ENCODE results near the gene NXF2. TPM values are rescaled to one million over a fixed set of nuclear protein-coding genes. Genes with fewer than 3 reads are reported as not detected.

NXF2 gene
- total and polyA plus RNA-seq, 11 donors, result not detected

DNA sequence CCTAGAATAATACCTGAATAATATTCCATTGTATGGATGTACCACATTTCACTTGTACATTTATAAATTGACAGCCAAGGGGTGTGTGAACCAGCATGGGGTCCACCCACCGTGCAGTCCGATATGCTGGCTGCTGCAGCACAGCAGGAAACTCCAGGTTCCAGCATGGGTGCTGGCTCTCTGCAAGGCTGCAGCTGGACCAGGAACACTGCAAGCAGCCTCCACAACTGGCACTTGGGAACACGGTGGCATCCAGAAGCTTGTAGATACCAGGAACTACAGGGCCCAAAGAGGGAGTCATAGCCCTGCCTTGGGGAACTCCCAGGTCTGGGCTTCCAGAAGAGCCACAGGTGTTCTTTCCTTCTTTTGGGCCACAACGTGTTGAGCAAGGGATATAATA is 91.2 kb downstream of the NXF2 start:
- TF ChIP-seq POLR2A (IDR thresholded peaks at IDR 0.05), result no peak
- TF ChIP-seq, protein P1, sequence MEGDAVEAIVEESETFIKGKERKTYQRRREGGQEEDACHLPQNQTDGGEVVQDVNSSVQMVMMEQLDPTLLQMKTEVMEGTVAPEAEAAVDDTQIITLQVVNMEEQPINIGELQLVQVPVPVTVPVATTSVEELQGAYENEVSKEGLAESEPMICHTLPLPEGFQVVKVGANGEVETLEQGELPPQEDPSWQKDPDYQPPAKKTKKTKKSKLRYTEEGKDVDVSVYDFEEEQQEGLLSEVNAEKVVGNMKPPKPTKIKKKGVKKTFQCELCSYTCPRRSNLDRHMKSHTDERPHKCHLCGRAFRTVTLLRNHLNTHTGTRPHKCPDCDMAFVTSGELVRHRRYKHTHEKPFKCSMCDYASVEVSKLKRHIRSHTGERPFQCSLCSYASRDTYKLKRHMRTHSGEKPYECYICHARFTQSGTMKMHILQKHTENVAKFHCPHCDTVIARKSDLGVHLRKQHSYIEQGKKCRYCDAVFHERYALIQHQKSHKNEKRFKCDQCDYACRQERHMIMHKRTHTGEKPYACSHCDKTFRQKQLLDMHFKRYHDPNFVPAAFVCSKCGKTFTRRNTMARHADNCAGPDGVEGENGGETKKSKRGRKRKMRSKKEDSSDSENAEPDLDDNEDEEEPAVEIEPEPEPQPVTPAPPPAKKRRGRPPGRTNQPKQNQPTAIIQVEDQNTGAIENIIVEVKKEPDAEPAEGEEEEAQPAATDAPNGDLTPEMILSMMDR (IDR thresholded peaks at IDR 0.05), result no peak
- 54 to 84% (median 69%) methylated on average over 4 of the region's 4 CpGs for WGBS, 4 donors

DNA sequence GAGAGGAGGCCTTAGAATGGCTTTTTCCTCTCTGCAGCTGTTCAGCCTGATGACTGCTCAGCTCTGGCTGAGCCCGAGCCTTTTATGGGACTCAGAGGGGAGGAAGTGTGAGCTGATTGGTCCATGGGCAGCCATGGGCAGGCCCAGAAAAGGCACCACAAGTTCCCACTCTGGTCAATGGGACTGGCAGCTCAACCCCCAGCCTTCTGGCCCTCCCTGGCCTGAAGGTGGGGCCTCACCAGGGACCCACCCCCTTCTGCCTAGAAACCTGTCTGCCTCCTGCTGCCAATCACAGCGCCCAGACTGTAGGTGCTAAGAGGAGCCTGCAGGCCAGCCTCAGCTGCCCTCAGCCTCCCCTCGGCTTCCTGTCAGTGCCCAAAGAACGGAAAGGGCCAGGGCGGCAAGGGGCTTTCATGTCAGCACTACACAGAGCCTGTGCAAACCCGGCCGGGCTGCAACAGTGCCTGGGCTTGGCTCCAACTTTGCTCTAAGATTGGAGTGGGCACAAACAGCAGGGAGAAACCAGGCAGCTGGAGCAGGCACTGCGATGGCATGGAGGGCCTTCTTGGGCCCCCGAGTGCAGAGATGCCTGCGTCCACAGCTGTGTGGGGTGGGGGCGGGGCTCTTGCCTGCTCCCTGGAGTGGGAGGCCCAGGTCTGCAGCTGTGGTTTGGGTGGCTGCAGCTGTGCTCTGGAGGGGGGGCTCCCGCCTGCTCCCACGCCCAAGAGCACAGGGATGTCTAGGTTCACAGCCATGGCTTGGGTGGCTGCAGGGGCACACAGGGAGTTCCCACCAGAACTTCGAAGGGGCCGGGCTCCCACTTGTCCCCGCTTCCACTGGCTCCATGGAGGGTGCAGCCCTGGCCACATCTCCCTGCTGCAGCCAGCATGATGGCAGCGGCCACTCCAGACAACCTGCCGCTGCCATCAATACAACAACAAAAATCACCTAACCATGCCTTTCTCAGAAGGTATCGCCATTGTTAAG is 92.6 kb downstream of the NXF2 start:
- intact Hi-C loops (cut with DNase I), result no loop called here
- ATAC-seq (no peak), DNase-seq (peak in 2 of 5 donors; percentile 20 to 21)
- 64 to 79% (median 72%) methylated on average over 12 to 19 of the region's 19 CpGs for WGBS, 4 donors
- H3K4me3 ChIP-seq, result no peak overlapping the region
- H3K9me3 ChIP-seq, result no peaks in the 10 kb centered on the region
- H3K27ac ChIP-seq, result no peak overlapping the region
- no peak for TF ChIP-seq POLR2A (IDR thresholded peaks at IDR 0.05)
- TF ChIP-seq, protein P1 (IDR thresholded peaks at IDR 0.05), result no peak
- no peaks in the 10 kb centered on the region for H3K4me1 ChIP-seq
- no peaks in the 10 kb centered on the region for H3K36me3 ChIP-seq
- peaks cover 0 to 11% (median 0%) of the 10 kb centered on the region in 9 donors for H3K27me3 ChIP-seq

More for the DNA sequence above, 91.2 kb downstream of the NXF2 start:
- no peaks in the 10 kb centered on the region for H3K9me3 ChIP-seq
- intact Hi-C loops (cut with DNase I), result no loop called here
- no peak for DNase-seq
- H3K27ac ChIP-seq, result no peak overlapping the region
- no peak overlapping the region for H3K4me3 ChIP-seq
- ATAC-seq, result no peak
- no peaks in the 10 kb centered on the region for H3K4me1 ChIP-seq
- no peaks in the 10 kb centered on the region for H3K36me3 ChIP-seq
- H3K27me3 ChIP-seq, result peaks cover 0 to 11% (median 0%) of the 10 kb centered on the region in 9 donors

DNA sequence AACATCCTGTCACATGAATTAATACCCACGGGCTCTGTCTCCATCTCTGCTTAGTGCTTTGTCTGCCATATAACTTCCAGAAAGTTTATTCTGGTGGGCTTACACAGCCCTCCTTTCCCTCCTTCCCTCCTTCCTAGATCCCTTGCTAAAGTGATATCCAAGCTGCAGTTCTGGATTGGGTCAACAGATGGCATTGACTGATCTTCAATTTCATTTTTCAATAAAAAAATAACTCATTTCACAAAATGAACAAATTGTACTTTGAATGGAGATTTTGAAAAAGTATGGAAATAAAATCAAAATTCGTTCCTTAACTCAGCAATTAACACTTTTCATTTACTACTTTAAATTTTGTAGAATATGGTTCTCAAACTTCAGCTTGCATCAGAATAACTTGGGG is 94.9 kb downstream of the NXF2 start:
- WGBS, 4 donors, result 18 to 38% (median 22%) methylated on average over 2 of the region's 2 CpGs
- no peaks in the 10 kb centered on the region for H3K9me3 ChIP-seq
- H3K27me3 ChIP-seq, result peaks cover 0 to 16% (median 0%) of the 10 kb centered on the region in 9 donors
- ATAC-seq (no peak), DNase-seq (no peak)
- H3K4me1 ChIP-seq, result no peaks in the 10 kb centered on the region
- TF ChIP-seq, protein P1 (IDR thresholded peaks at IDR 0.05), result peak in 2 of 12 donors; percentile 12 to 20
- no peak for TF ChIP-seq POLR2A (IDR thresholded peaks at IDR 0.05)
- H3K27ac ChIP-seq, result no peak overlapping the region
- intact Hi-C loops (cut with DNase I), result no loop called here
- H3K4me3 ChIP-seq, result no peak overlapping the region
- H3K36me3 ChIP-seq, result no peaks in the 10 kb centered on the region

DNA sequence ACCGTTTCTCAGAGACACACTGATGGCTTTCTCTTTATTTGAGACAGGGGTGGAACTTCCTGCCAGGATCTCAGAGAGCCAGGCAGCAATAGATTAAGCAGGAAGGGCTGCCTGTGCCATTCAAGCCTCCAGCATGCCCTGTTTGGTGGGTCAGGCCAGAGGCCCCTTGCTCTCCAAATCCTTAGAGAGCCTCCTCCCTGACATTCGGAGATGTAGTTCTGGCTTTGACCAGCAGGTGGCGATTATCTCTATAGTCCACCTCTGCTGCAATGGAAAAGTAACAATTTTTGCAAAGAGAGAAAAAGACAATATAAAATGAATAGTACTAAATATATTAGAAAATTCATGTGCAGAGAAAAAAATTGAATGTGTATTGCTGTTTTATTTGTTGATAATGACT is 98.9 kb downstream of the NXF2 start:
- no peak for ATAC-seq
- intact Hi-C loops (cut with DNase I), result no loop called here
- H3K9me3 ChIP-seq, result peaks cover 0 to 8% (median 0%) of the 10 kb centered on the region in 12 donors
- 25 to 33% (median 27%) methylated on average over 3 of the region's 3 CpGs for WGBS, 4 donors
- H3K4me1 ChIP-seq, result no peaks in the 10 kb centered on the region
- no peak for TF ChIP-seq POLR2A (IDR thresholded peaks at IDR 0.05)
- TF ChIP-seq, protein P1 (IDR thresholded peaks at IDR 0.05), result peak; percentile 43 to 88 (median 66)
- no peak overlapping the region for H3K27ac ChIP-seq
- peak; percentile 8 to 51 (median 31) for DNase-seq
- H3K4me3 ChIP-seq, result no peak overlapping the region
- no peaks in the 10 kb centered on the region for H3K36me3 ChIP-seq
- peaks cover 0 to 5% (median 0%) of the 10 kb centered on the region in 9 donors for H3K27me3 ChIP-seq

Measured in heart left ventricle (tissue), 16 donors.